PC-9 (cell line): ENCODE results near the gene CCDC136.

ENCODE experiments used
- CTCF ChIP-seq: fragments of 200-600 bp; sonication (generic); conservative IDR thresholded peaks from 2 replicates; pipeline ENCODE4 v1.6.1; 2017; ENCODE audit warnings: mixed run types, antibody characterized with exemption, mild to moderate bottlenecking, moderate library complexity
- EZH2 ChIP-seq: fragments of 200-600 bp; sonication (generic); IDR thresholded peaks from 2 replicates; pipeline ENCODE4 v1.8.0; 2017; ENCODE audit warnings: antibody characterized with exemption, low read depth

GRCh38 chr7:128755819-128756476 is 35.8 kb upstream of the CCDC136 start:
- TF ChIP-seq CTCF (no peak), EZH2 (no peak)
